Panc1 (cell line): ENCODE results near the gene ABO. TPM values are rescaled to one million over a fixed set of nuclear protein-coding genes. Genes with fewer than 3 reads are reported as not detected.
"Not testable (repeated sequence)": the region's sequence is repeated elsewhere in the genome, so short reads cannot be mapped to it uniquely, and the experiment has no call there.

Source experiments
- ATAC-seq: fragments of 200-7000 bp; cut with Tn5 transposase; 2 replicates; pipeline ENCODE4 v1.9.1; 2020; ENCODE audit warnings: mild to moderate bottlenecking, moderate library complexity
- BruUV-seq: library from RNA; stranded (reverse); fragments of 400-500 nt; replicated peaks from 2 replicates; lab custom pipeline; 2021; lab: Mats Ljungman, UMichigan
- CTCF ChIA-PET: fragments of 300-600 bp; sonication (Branson Sonifier 250); formaldehyde crosslinking; loops from one replicate; lab custom pipeline; 2022; ENCODE audit warnings: antibody characterized with exemption; lab: Charles Lee
- POLR2A ChIA-PET: fragments of 300-600 bp; sonication (Branson Sonifier 250); formaldehyde crosslinking; loops from one replicate; lab custom pipeline; 2022; ENCODE audit warnings: antibody characterized with exemption; lab: Charles Lee
- DNase-seq: peaks from one replicate; pipeline ENCODE4 v3.0.0-alpha.2; 2010; ENCODE audit warnings: low read depth, low spot score
- H3K27ac ChIP-seq: 2 replicates; pipeline ENCODE4 v1.5.1; 2011; ENCODE audit warnings: mild to moderate bottlenecking, low read length, inconsistent platforms
- H3K27me3 ChIP-seq: fragments of 200-500 bp; sonication (Bioruptor generic); 2 replicates; pipeline ENCODE4 v1.6.0; 2014; ENCODE audit warnings: low read length, inconsistent platforms; ENCODE audit not compliant: control insufficient read depth, insufficient read depth
- H3K36me3 ChIP-seq: fragments of 200-500 bp; sonication (Bioruptor generic); 2 replicates; pipeline ENCODE4 v1.5.1; 2014; ENCODE audit warnings: inconsistent platforms, mild to moderate bottlenecking, low read length, moderate library complexity; ENCODE audit not compliant: control insufficient read depth, insufficient read depth
- H3K4me1 ChIP-seq: 2 replicates; pipeline ENCODE4 v1.5.1; 2011; ENCODE audit warnings: inconsistent platforms, mild to moderate bottlenecking, low read length, moderate library complexity; ENCODE audit not compliant: control insufficient read depth, insufficient read depth
- H3K4me3 ChIP-seq, 2 experiments: 2 replicates each; pipeline ENCODE4 v1.5.1; 2011 to 2012; ENCODE audit warnings: low read depth in 2 of 2, low read length in 2 of 2, mild to moderate bottlenecking in 2 of 2, inconsistent platforms in 1 of 2, moderate library complexity in 1 of 2
- H3K9me3 ChIP-seq: fragments of 200-500 bp; sonication (Bioruptor generic); 2 replicates; pipeline ENCODE4 v1.5.1; 2014; ENCODE audit warnings: low read depth, mild to moderate bottlenecking, inconsistent platforms, low read length, moderate library complexity; ENCODE audit not compliant: control insufficient read depth, insufficient read depth
- CTCF ChIP-seq: fragments of 450-650 bp; IDR thresholded peaks from 2 replicates; pipeline ENCODE4 v1.5.1; 2017; ENCODE audit warnings: mild to moderate bottlenecking
- POLR2AphosphoS5 ChIP-seq: IDR thresholded peaks from 2 replicates; pipeline ENCODE4 v1.6.1; 2012; ENCODE audit warnings: mild to moderate bottlenecking, low read depth, low read length, moderate library complexity
- REST ChIP-seq, 2 experiments: IDR thresholded peaks; 2 replicates each; pipeline ENCODE4 v1.6.1; 2011 to 2012; ENCODE audit warnings: low read depth in 2 of 2, control low read depth in 1 of 2, low read length in 1 of 2, mild to moderate bottlenecking in 1 of 2, moderate library complexity in 1 of 2; ENCODE audit not compliant: insufficient read depth in 1 of 2
- SIN3A ChIP-seq: IDR thresholded peaks from 2 replicates; pipeline ENCODE4 v1.6.1; 2012; ENCODE audit warnings: low read depth, mild to moderate bottlenecking, low read length, moderate library complexity, borderline replicate concordance; ENCODE audit not compliant: insufficient read depth
- TCF7L2 ChIP-seq: IDR thresholded peaks from 2 replicates; pipeline ENCODE4 v1.6.1; 2011; ENCODE audit warnings: mild to moderate bottlenecking, low read depth, low read length, inconsistent platforms
- in situ Hi-C: cut with HindIII; loops from 2 replicates; pipeline ENCODE4 v1.10.0; 2016; ENCODE audit warnings: low sequenced_read_pairs, low pct_unique_long_range_greater_than_20kb
- intact Hi-C: fragments of 100-400 bp; cut with micrococcal nuclease; formaldehyde crosslinking; loops from one replicate; pipeline ENCODE4 v1.10.0; 2022; ENCODE audit not compliant: unreplicated experiment
- total RNA-seq: library from RNA; stranded (reverse); gene quantifications from one replicate; pipeline ENCODE4 v1.2.1, GENCODE V29; 2021; ENCODE audit not compliant: unreplicated experiment

The ABO gene
- total RNA-seq, 1 experiment from 2014 or later, result 0.10 TPM

GRCh38 chr9:133251221-133251620, 23.8 kb downstream of the ABO start:
- intact Hi-C loops, DNase-seq, H3K4me1 ChIP-seq, ATAC-seq, CTCF ChIA-PET, in situ Hi-C loops, H3K9me3 ChIP-seq, BruUV-seq, H3K27me3 ChIP-seq, H3K4me3 ChIP-seq, H3K27ac ChIP-seq, H3K36me3 ChIP-seq: not testable (repeated sequence)
- POLR2A ChIA-PET, result interaction anchor here (0.7 kb wide), 1 partner anchor 30 kb away, joined by 10 read pairs; no protein-coding TSS in a partner anchor

- no TSS peak for BruUV-seq
- TF ChIP-seq SIN3A, result no peak
- Histone ChIP-seq H3K4me1 (no peaks in the 10 kb centered on the region; the same call in 1 of the 2 replicates), H3K27ac (no peak overlapping the region), H3K9me3 (no peaks in the 10 kb centered on the region), H3K4me3 (no peak overlapping the region), H3K27me3 (no peaks in the 10 kb centered on the region), H3K36me3 (no peaks in the 10 kb centered on the region)
- CTCF ChIA-PET, result no interaction called here
- DNase-seq (no peak), ATAC-seq (no peak)
- in situ Hi-C loops, result no loop called here
- intact Hi-C loops, result no loop called here
- POLR2A ChIA-PET, result interaction anchor here (0.7 kb wide), 1 partner anchor 31 kb away, joined by 10 read pairs; no protein-coding TSS in a partner anchor
These were observed 24.2 kb downstream of the ABO start for GRCh38 chr9:133250741-133251170.

- no peak for DNase-seq
These were observed 25.7 kb downstream of the ABO start for GRCh38 chr9:133249337-133249736.

GRCh38 chr9:133248726-133249295, 26.2 kb downstream of the ABO start:
- BruUV-seq, result no TSS peak
- in situ Hi-C loops, result no loop called here

More at GRCh38 chr9:133249337-133249736, 25.7 kb downstream of the ABO start:
- no peak for ATAC-seq
- intact Hi-C loops (no loop called here), in situ Hi-C loops (no loop called here)
- Histone ChIP-seq H3K9me3 (no peaks in the 10 kb centered on the region), H3K27ac (no peak overlapping the region), H3K36me3 (no peaks in the 10 kb centered on the region), H3K27me3 (no peaks in the 10 kb centered on the region), H3K4me3 (no peak overlapping the region), H3K4me1 (no peaks in the 10 kb centered on the region; the same call in 1 of the 2 replicates)
- ChIA-PET POLR2A (no interaction called here), CTCF (no interaction called here)
- BruUV-seq, result no TSS peak
- TF ChIP-seq POLR2AphosphoS5, result no peak
- no peak for TF ChIP-seq TCF7L2

More at GRCh38 chr9:133248726-133249295, 26.2 kb downstream of the ABO start:
- no peaks in the 10 kb centered on the region for H3K36me3 ChIP-seq
- H3K4me1 ChIP-seq, result no peaks in the 10 kb centered on the region; the same call in 1 of the 2 replicates
- TF ChIP-seq SIN3A (no peak), CTCF (no peak), REST (IDR thresholded peaks at IDR 0.05; ENCODE audit: insufficient read depth in 1 of 2, low read depth in 2 of 2, low read length in 1 of 2) (no peak), TCF7L2 (no peak), POLR2AphosphoS5 (no peak)
- ChIA-PET CTCF (no interaction called here), POLR2A (no interaction called here)
- ATAC-seq (no peak), DNase-seq (no peak)
- no peak overlapping the region for H3K27ac ChIP-seq
- no peak overlapping the region for H3K4me3 ChIP-seq
- no peaks in the 10 kb centered on the region for H3K27me3 ChIP-seq
- H3K9me3 ChIP-seq, result no peaks in the 10 kb centered on the region
- intact Hi-C loops, result no loop called here
